Right ventricle myocardium superior (tissue), 1 donor: ENCODE measurements around the gene SLC39A8. TPM values are rescaled to one million over a fixed set of nuclear protein-coding genes. Genes with fewer than 3 reads are reported as not detected.

Experiments used
- ATAC-seq: fragments of 200-7000 bp; cut with Tn5 transposase; one replicate; pipeline ENCODE4 v1.9.1; 2020; ENCODE audit warnings: mild to moderate bottlenecking; ENCODE audit not compliant: poor library complexity
- DNase-seq: peaks from one replicate; pipeline ENCODE4 v3.0.0-alpha.2; 2020
- intact Hi-C: fragments of 100-400 bp; cut with DNase I; formaldehyde crosslinking; loops from one replicate; pipeline ENCODE4 v1.11.2; 2022
- total RNA-seq: library from RNA; stranded (reverse); fragmentation: NEBNext Ultra II Directional; extraction: Animal tissue kit (Norgen Biotek cat#: 25700); gene quantifications from one replicate; pipeline ENCODE4 v1.2.1, GENCODE V29; 2021
- donor health status: DM: no; HTN: yes; CAD: no; lungs with severe emphysema.

The SLC39A8 gene
- total RNA-seq, 1 donor from 2014 or later = 1.6 TPM

DNA sequence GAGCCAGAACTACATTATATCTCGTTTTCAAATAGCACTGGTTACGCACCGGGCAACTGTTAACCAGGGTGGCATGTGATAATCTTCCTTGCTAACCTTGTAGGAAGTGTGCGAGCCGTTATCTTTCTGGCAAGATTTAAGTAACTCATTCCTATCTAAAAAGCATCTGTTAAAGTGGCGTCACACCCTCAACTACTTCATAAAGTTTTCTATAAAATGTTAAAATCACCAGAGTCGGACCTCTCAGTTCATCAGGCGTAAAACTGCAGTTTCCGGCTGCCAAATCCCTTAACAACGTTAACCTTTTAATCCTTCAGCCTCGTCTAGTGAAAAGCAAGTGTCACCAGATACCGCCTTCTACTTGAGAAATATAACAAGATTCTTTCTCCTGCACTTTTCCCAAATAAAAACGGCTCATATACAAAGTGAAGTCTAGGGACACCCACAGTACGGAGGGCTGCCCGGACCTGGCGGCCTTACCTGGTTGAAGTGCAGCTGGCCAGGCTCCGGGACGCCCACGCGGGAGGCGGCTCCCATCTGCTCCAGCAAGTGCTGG lies 1.2 kb downstream of the SLC39A8 start:
- intact Hi-C loops = no loop called here
- ATAC-seq = no peak

DNA sequence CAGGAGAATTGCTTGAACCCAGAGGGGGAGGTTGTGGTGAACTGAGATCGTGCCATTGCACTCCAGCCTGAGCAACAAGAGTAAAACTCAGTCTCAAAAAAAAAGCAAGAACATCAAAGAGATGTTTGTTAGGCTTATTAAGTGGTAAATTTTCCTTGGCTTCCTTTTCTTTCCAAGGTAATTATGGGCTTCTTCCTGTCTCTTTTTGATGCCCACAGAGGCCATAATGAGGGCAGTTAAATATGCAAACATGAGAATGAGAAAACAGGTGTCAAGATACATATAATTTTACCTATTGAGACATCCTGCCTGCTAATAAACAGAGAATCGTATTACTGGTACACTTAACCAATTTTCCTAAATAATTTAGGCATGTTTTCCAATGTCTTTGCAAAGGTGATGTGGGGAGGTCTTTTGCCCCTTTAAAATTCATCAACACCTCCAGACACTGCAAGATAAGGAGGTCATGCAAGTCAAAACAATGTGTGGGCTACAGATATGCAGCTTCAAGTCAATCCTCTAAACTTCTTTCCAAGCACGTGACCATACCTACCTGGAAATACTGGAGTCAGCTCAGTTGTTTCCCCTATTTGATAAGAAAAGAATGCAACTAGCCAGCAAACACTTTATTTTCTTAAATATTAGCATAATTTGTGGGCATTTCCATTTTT lies 2.7 kb downstream of the SLC39A8 start:
- ATAC-seq (no peak), DNase-seq (no peak)
- intact Hi-C loops = no loop called here

More for the DNA sequence above, 1.2 kb downstream of the SLC39A8 start:
- DNase-seq = no peak

GRCh38 chr4:102341201-102341600 lies 4.1 kb downstream of the SLC39A8 start:
- DNase-seq = no peak
- intact Hi-C loops = no loop called here
- no peak for ATAC-seq

DNA sequence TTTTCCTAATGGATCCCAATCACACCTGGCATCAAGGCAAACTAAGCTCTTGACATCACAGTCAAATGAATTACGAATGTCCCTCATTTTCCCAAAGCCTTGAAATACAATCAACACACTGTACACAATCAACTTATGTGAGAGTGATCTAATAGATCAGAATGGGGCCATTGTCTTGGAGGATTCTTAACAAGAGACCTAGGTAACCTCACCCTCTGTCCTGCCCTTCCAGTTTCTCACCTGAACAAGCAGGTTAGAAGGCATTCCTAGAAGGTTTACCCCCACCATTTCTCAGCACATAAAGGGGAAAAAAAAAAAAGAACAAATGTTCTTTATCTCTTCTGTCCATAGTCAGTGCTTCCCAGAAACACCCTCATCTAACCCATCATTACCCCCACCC lies 6.3 kb downstream of the SLC39A8 start:
- ATAC-seq = no peak
- intact Hi-C loops = no loop called here
- no peak for DNase-seq

DNA sequence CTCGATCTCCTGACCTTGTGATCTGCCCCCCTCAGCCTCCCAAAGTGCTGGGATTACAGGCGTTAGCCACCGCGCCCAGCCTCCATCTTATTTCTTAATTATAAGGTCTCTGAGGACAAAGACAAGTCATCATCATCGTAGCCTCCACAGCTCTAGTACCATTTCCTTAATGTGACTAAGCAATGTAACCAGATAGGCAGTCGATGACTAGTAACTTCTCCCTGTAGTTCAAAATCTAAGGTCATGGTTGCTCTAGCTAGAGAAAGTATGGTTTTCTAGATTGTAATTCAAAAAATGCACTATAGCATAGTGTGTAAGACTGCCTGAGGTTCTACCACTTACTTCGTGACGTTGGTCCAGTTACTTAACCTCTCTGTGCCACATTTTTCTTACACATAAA lies 6.9 kb downstream of the SLC39A8 start:
- DNase-seq (no peak), ATAC-seq (no peak)
- intact Hi-C loops = no loop called here

- DNase-seq = no peak
- no peak for ATAC-seq
- intact Hi-C loops = no loop called here
These were observed 9.7 kb downstream of the SLC39A8 start for GRCh38 chr4:102335616-102336015.

- ATAC-seq (no peak), DNase-seq (no peak)
- intact Hi-C loops = no loop called here
These were observed 10.7 kb downstream of the SLC39A8 start for GRCh38 chr4:102334624-102335023.

DNA sequence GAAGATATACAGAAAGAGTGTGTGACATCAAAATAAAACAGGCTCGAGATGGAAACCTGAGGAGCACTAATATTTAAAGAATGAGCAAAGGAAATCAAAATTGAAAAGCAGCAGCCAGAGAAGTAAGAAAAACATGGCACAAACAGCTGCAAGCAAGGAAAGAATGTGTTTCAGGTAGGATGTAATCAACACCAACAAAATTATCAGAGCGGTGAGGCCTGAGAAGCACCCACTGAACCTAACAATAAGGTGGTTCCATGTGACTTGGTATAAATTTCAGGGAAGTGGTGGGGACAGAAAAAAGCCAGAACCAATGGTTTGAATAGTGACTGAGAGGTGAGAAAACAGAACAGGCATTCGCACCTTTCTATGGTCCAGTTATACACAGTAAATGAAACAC lies 11.5 kb downstream of the SLC39A8 start:
- ATAC-seq = no peak
- intact Hi-C loops = no loop called here
- no peak for DNase-seq

- DNase-seq (no peak), ATAC-seq (no peak)
- intact Hi-C loops = no loop called here
These were observed 17.2 kb downstream of the SLC39A8 start for GRCh38 chr4:102328045-102328444.

DNA sequence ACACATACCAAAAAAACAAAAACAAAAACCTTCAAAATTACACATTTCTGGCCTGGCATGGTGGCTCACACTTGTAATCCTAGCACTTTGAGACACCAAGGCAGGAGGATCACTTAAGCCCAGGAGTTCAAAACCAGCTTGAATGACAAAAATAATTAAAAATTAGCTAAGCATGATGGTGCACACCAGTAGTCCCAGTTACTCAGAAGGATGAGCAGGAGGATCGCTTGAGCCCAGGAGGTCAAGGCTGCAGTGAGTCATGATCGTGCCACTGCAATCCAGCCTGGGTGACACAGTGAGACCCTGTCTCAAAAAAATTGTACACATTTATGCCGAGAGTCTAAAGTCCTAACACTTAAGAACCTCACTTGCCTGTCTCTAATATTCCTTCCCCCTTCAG lies 18.3 kb downstream of the SLC39A8 start:
- intact Hi-C loops = no loop called here
- DNase-seq (no peak), ATAC-seq (no peak)

- intact Hi-C loops = no loop called here
- ATAC-seq (no peak), DNase-seq (no peak)
These were observed 20.6 kb downstream of the SLC39A8 start for GRCh38 chr4:102324730-102325129.

DNA sequence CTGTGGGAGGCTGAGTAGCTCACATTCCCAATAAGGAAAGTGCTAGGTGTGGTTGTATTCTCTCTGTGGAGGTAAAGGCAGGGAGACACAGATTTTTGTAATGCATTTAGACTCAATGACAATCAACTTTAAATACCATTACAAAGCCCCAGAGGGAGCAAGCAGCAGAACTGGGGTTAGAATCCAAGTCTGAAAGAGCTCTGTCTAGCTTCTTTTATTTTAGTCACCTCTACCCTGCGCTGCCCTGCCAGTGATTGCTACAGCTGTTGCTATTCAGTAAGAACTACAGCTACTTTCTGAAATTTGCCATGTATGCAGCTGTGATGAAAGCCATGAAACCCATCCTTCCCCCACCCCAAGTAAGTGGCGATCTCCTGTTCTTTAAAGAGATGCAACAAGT lies 22.5 kb downstream of the SLC39A8 start:
- ATAC-seq = no peak
- DNase-seq = no peak
- intact Hi-C loops = no loop called here

GRCh38 chr4:102321260-102321995 lies 23.9 kb downstream of the SLC39A8 start:
- ATAC-seq (no peak), DNase-seq (no peak)
- intact Hi-C loops = no loop called here

DNA sequence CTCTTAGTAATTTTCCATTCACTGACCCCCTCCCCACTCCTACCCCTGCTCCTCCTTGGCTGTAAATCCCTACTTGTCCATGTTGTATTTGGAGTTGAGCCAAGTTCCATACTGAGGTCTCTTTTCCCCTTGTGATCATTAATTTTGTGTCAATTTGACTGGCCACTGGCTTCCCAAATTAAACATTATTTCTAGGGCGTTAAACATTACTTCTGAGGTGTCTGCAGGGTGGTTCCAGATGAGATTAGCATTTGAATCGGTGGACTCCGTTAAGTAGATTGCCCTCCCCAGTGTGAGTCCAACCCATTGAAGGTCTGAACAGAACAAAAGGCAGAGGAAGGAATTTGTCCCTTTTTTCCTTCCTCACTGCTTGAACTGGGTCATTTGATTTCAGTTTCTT lies 25.7 kb downstream of the SLC39A8 start:
- intact Hi-C loops = no loop called here
- ATAC-seq (no peak), DNase-seq (no peak)

DNA sequence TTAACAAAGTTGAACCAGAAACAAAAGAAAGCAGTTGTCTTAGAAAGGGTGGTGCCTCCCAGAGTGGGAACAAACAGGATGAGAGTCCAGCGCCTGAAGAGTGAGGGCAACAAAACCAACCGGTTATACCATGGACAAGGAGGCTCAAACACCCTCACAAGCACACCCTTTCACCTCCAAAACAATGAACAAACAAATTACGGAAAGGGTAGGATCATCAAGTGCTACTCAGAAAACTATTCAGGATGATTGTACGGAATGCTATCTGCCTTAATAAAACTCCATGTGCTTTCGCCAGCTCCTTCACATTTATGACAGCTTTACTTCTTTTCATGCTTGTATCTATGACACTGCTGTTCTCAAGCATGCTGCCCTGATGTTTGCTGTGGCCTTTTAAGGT lies 26.8 kb downstream of the SLC39A8 start:
- no peak for DNase-seq
- ATAC-seq = no peak
- intact Hi-C loops = no loop called here

DNA sequence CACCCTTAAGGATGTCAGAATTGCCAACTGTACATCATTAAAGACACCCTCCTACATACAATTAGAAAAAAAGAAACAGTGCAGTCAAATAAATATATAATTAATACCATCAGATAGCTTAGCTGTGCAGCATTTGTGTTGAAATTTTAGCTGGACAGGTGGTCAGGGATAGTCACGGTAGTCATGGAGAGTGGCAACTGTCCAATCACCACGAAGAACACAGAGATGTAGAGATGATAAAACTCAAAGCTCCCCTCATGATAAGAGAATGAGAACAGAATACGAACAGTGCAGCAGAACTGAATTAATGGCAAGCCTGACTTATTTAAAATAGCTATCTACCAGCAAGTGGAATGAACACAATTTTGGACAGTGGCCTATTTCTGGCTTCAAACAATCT lies 27.2 kb downstream of the SLC39A8 start:
- intact Hi-C loops = no loop called here
- no peak for ATAC-seq
- DNase-seq = no peak

DNA sequence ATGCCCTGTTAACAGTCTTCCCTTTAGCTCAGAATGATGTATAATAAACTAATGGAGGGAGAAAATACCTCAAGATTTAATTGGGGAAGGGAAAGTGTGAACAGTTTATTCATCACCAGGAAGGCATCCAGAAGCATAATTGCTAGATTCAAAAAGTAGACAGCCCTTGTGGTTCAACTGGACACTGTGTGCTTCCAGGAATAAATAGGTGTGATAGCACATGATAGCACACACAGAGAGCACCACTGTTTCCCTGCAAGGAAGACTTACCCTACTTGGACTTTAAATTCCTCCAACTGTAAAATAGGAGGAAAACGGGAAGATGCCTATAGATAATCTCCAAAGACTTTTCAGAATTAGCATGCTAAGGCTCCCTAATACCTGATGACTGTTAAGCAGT lies 27.8 kb downstream of the SLC39A8 start:
- no peak for DNase-seq
- no peak for ATAC-seq
- intact Hi-C loops = no loop called here

DNA sequence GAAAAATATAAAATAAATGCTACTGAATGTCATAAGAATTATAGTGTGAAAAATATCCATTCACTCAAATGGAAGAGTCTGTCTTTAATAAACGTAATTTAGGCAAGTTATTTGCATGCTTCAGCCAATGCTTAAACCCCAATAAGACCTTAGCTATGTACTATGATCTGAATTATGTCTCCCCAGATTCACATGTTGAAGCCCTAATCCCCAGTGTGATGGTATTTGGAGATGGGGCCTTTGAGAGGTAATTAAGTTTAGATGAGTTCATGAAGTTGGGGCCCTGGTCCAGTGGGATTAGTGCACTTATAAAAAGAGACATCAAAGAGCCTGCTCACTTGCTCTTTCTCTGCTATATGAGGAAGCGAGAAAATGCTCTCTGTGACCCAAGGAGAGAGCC lies 28.7 kb downstream of the SLC39A8 start:
- intact Hi-C loops = no loop called here

GRCh38 chr4:102315532-102315931 lies 29.8 kb downstream of the SLC39A8 start:
- DNase-seq (no peak), ATAC-seq (no peak)
- intact Hi-C loops = no loop called here

More for the DNA sequence above, 28.7 kb downstream of the SLC39A8 start:
- ATAC-seq (no peak), DNase-seq (no peak)

DNA sequence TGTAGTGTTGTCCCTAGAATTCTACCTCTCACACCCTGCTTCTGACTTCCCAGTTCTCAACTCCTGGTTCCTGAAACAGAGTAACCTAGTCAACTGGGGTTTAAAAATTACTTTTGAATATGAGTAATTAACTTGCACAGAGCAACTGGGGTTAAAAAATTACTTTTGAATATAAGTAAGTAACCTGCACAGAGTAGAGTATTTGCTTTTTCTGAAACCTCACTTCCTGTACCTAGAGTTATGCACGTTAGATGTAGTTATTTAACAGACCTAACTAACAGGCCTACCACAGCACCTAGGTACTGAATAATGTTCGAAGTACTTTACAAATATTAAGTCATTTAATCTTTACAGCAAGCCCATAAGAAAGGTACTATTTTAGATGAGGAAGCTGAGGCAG lies 32.9 kb downstream of the SLC39A8 start:
- no peak for DNase-seq
- intact Hi-C loops = no loop called here
- ATAC-seq = no peak
